Stimulated activated CD8-positive, alpha-beta memory T cell treated with anti-CD3 and anti-CD28 coated beads, Interleukin-2, amount 100 ng/mL, for 48 hours (primary cell): ENCODE measurements around the gene RGL3.
"Not testable (repeated sequence)": the region's sequence is repeated elsewhere in the genome, so short reads cannot be mapped to it uniquely, and the experiment has no call there.

Experiments
- DNase-seq, 2 donors: peaks; one replicate each; pipeline ENCODE4 v3.0.0-alpha.2; 2020; ENCODE audit warnings: low read depth in 2 of 2

Gene RGL3

GRCh38 chr19:11418549-11419506 lies at the start of gene RGL3:
RGL3 (minus strand) TSS chr19:11419314; CDS start chr19:11419278, 36 bp downstream.
- no peak for DNase-seq

DNA sequence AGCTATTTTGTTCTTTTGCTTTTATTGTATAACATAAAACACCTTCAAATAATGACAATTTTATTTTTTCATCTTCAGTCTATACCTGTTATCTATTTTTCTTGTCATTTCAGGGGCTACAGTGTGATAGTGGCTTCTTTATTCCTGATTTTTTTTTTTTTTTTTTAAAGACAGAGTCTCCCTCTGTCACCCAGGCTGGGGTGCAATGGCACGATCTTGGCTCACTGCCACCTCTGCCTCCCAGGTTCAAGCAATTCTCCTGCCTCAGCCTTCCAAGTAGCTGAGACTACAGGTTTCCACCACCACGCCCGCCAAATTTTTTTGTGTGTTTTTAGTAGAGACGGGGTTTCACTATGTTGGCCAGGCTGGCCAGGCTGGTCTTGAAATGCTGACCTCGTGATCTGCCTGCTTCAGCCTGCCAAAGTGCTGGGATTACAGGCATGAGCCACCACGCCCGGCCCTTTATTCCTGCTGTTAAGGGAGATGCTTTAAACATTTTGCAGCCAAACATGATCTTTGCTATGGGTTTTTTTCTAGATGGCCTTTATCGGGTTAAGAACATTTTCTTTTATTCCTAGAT lies 49.2 kb upstream of the RGL3 start:
- DNase-seq, result not testable (repeated sequence)

GRCh38 chr19:11465600-11465999 lies 46.5 kb upstream of the RGL3 start:
- no peak for DNase-seq

DNA sequence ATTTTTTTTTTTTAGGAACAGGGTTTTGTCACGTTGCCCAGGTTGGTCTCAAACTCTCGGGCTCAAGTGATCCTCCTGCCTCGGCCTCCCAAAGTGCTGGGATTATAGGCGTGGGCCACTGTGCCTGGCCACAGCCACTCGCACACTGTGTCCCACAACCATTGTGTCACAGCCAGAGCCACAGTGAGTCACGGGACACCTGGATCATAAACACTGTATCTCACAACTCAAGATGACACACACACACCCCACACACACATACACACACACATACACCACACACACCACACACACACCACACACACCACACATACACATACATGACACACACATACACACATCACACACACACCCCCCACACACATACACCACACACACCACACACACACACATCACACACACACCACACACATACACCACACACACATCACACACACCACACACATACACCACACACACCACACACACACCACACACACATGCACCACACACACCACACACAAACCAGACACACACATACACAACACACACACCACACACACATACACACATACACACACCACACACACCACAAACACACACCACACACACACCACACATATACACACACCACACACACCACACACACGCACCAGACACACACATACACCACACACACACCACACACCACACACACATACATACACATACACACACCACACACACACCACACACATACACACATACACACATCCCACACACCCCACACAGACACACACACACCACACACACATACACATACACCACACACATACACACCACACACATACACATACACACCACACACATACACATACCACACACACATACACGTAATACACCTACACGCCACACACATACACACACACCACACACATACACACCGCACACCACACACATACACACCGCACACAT lies 45.5 kb upstream of the RGL3 start:
- DNase-seq, result no peak

DNA sequence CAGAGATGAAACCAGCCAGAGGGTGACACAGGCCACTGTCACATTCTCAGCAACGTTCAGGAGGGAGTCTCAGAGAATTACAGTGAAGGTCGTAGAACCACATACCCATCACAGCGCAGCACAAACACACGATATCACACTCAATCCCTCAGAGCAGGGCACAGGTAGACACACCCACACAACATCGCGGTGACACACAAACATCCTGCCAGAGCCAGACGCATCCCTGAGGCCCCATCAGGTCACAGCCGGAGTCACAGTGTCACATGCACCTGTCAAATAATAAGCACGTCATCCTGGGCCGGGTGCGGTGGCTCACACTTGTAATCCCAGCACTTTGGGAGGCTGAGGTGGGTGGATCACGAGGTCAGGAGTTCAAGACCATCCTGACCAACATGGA lies 44.3 kb upstream of the RGL3 start:
- DNase-seq, result no peak

- DNase-seq, result no peak
Observed at GRCh38 chr19:11461453-11461852, 42.3 kb upstream of the RGL3 start.

GRCh38 chr19:11460207-11460606 lies 41.1 kb upstream of the RGL3 start:
- DNase-seq, result no peak

- not testable (repeated sequence) for DNase-seq
Observed at GRCh38 chr19:11458912-11459311, 39.8 kb upstream of the RGL3 start.

- DNase-seq, result no peak
Observed at GRCh38 chr19:11458236-11458900, 39.3 kb upstream of the RGL3 start.

GRCh38 chr19:11457831-11458230 lies 38.7 kb upstream of the RGL3 start:
- DNase-seq, result no peak

DNA sequence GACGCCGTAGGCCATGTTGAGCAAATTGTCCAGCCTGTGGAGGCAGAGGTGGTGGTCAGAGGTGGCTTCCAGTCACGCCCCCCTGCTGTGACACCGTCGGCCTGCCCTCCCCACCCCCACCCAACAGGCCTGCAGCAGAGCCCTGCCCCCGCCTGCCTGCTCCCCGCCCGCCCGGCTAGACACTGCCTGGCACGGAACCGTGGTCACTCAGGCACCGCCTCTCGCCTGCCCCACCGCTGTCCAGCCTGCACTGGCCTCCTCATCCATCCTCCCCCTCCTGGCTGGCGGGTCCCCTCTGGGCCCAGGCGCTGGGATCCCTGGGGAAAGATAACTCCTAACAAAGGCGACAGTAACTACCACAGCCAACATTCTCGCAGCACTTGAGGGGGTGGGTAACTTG lies 38.0 kb upstream of the RGL3 start:
- DNase-seq, result no peak

DNA sequence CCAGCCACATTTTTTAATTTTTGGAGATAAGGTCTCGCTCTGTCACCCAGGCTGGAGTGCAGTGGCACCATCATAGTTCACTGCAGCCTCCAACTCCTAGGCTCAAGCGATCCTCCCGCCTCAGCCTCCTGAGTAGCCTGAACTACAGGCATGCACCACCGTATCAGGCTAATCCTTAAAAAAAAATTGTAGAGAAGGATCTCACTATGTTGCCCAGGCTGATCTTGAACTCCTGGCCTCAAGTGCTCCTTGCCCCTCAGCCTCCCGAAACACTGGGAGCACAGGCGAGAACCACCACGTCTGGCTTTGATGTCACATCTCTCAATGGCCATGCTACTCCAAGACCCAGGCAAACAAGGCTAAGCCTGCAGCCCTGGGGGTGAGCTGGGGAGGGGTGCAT lies 37.5 kb upstream of the RGL3 start:
- DNase-seq, result no peak

- not testable (repeated sequence) for DNase-seq
Observed at GRCh38 chr19:11455233-11455554, 36.1 kb upstream of the RGL3 start.

DNA sequence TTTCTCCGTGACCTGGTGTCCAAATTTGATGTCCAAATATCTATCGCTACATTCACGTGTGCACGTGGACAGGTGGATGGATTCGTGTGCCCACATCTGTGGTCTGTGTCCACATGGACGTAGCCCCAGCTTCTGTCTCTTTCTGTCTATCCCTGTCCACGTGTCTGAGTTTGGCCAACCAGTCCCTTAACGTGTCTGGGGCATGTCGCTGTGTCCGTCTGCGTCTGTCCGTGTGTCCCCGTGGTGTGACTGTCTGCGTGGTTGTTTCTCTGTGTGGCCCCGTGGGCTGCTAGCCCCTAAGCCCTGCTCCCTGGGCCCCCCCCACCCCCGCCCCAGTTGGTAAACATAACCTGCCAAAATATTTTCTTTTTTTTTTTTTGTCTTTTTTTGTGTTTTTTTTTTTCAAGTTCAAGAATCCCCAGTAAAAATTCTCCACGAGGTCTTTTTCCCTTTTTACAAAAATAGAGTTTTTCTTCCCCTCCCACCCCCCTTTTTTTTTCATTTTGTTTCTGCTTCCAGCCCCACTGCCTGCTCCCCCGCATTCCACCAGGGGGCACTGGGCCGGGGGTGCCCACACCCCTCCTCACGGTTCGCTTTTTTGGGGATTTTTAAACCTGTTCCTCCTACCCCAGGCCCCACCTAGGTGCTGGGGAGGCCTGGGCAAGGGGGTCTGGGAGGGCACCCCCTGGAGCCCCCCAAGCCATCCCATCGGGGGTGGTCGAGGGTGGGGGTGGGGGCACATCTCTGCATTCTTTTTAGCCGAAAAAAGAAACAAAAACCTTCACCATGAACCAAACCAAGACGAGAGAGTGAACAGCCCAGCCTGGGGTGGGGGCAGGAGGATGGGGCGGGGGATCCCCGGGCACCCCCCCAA lies 34.6 kb upstream of the RGL3 start:
- DNase-seq, result no peak

- DNase-seq, result no peak
Observed at GRCh38 chr19:11452620-11453310, 33.7 kb upstream of the RGL3 start.

- no peak for DNase-seq
Observed at GRCh38 chr19:11451871-11452619, 32.9 kb upstream of the RGL3 start.

GRCh38 chr19:11451327-11451870 lies 32.3 kb upstream of the RGL3 start:
- no peak for DNase-seq

GRCh38 chr19:11450570-11451326 lies 31.6 kb upstream of the RGL3 start:
- DNase-seq, result no peak
